SU-DHL-6 (cell line): ENCODE measurements around the gene EIF2S3.

Experiments
- CTCF ChIP-seq: fragments of 200-600 bp; sonication (generic); IDR thresholded peaks from one replicate; pipeline ENCODE4 v1.5.1; 2017; ENCODE audit warnings: antibody characterized with exemption, mild to moderate bottlenecking, low read length, moderate library complexity; ENCODE audit not compliant: insufficient read depth, poor library complexity, severe bottlenecking
- EZH2phosphoT487 ChIP-seq: fragments of 200-600 bp; sonication (generic), shearing (Covaris generic); conservative IDR thresholded peaks from 2 replicates; pipeline ENCODE4 v1.6.1; 2018; ENCODE audit warnings: mild to moderate bottlenecking, antibody characterized with exemption, low read length, moderate library complexity, mixed read lengths

GRCh38 chrX:24117258-24117657 lies 62.5 kb downstream of the EIF2S3 start:
- TF ChIP-seq CTCF, result no peak
- TF ChIP-seq EZH2phosphoT487, result no peak
